Measurements from ENCODE around the gene PTPRN2. TPM values are rescaled to one million over a fixed set of nuclear protein-coding genes. Genes with fewer than 3 reads are reported as not detected.

The PTPRN2 gene
- total and polyA plus RNA-seq, 2 of the 13 experiments (the other 11 are each of a cell fraction or from before 2014, with no cell fraction given) = 2.5 to 24.2 TPM

- no peak for TF ChIP-seq ZNF318 (CRISPR knock-in tag; IDR thresholded peaks at IDR 0.05)
Measured at GRCh38 chr7:158236400-158236799, 351.2 kb downstream of the PTPRN2 start (continued).

- no peaks in the 10 kb centered on the region for H3K27me3 ChIP-seq (ENCODE audit: control insufficient read depth in 1 of 2, insufficient read depth in 2 of 2, low read length in 2 of 2)
- POLR2A ChIA-PET = no interaction called here
- DNase-seq (ENCODE audit: low spot score) (no peak), FAIRE-seq (no peak), ATAC-seq (no peak; the same call in 2 of the 3 replicates)
- WGBS (ENCODE audit: low lambda C conversion rate) = 71% methylated on average over 14 of the region's 16 CpGs
- H3K27ac ChIP-seq (ENCODE audit: extremely low read length, insufficient read depth, low read length) = no peak overlapping the region
- no peaks in the 10 kb centered on the region for H3K36me3 ChIP-seq (replicated peaks in 1 of 2; ENCODE audit: control insufficient read depth in 1 of 2, insufficient read depth in 2 of 2, low read length in 2 of 2)
- H3K9me3 ChIP-seq (ENCODE audit: low read length) = peaks cover 3% of the 10 kb centered on the region; the same call in 1 of the 2 replicates
- H3K9ac ChIP-seq (ENCODE audit: insufficient read depth, low read depth, low read length) = no peak overlapping the region
- intact Hi-C loops (cut with micrococcal nuclease; ENCODE audit: unreplicated experiment) (no loop called here), in situ Hi-C loops (cut with HindIII; ENCODE audit: extremely low pct_ligation_motif_present, low pct_unique_long_range_greater_than_20kb) (no loop called here)
- CTCF ChIA-PET (ENCODE audit: low intra/inter-chr PET ratio, low total read pairs) = no interaction called here
- no peaks in the 10 kb centered on the region for H3K4me1 ChIP-seq (ENCODE audit: insufficient read depth, low read length)
- no TSS peak for BruUV-seq (replicated peaks)
- TF ChIP-seq ZNF552 (CRISPR knock-in tag; IDR thresholded peaks at IDR 0.05; ENCODE audit: borderline replicate concordance) (no peak), ZNF17 (CRISPR knock-in tag; IDR thresholded peaks at IDR 0.05) (no peak), PLRG1 (conservative IDR thresholded peaks at IDR 0.05) (no peak), ZNF136 (CRISPR knock-in tag; IDR thresholded peaks at IDR 0.05; ENCODE audit: low read depth) (no peak), ZNF503 (CRISPR knock-in tag; IDR thresholded peaks at IDR 0.05) (no peak), ZNF770 (CRISPR knock-in tag; IDR thresholded peaks at IDR 0.05) (no peak)
- no peaks in the 10 kb centered on the region for H3K79me2 ChIP-seq (ENCODE audit: insufficient read depth, low read length)
- H3K4me3 ChIP-seq (replicated peaks in 1 of 3; ENCODE audit: insufficient read depth in 1 of 3, low read depth in 2 of 3, low read length in 3 of 3) = no peak overlapping the region
- H2AFZ ChIP-seq (ENCODE audit: low read length) = no peak overlapping the region
- no peak overlapping the region for H3K4me2 ChIP-seq (ENCODE audit: low read depth, low read length)
- peaks cover 30% of the 10 kb centered on the region; the same call in 1 of the 2 replicates for H4K20me1 ChIP-seq (ENCODE audit: insufficient read depth, low read length)
Measured at GRCh38 chr7:158235862-158236261, 351.8 kb downstream of the PTPRN2 start.
